SK-MEL-5 (cell line): Measurements from ENCODE around the gene SRRM1. TPM values are rescaled to one million over a fixed set of nuclear protein-coding genes. Genes with fewer than 3 reads are reported as not detected.
"Not testable (repeated sequence)": the region's sequence is repeated elsewhere in the genome, so short reads cannot be mapped to it uniquely, and the experiment has no call there.

ENCODE experiments used
- DNase-seq: peaks from one replicate; pipeline ENCODE4 v3.0.0-alpha.2; 2016; ENCODE audit warnings: low read depth, low spot score
- in situ Hi-C: cut with HindIII; loops from 2 replicates; pipeline ENCODE4 v1.10.0; 2016; ENCODE audit warnings: low sequenced_read_pairs, high pct_unique_total_duplicates, low pct_unique_long_range_greater_than_20kb
- total RNA-seq: library from RNA; depleted of rRNA; stranded (reverse); fragments of >200 nt; shearing (Covaris generic); gene quantifications from 2 replicates; pipeline ENCODE4 v1.2.3, GENCODE V29; 2014

The SRRM1 gene
- total RNA-seq, 1 experiment from 2014 or later: 17.3 TPM

DNA sequence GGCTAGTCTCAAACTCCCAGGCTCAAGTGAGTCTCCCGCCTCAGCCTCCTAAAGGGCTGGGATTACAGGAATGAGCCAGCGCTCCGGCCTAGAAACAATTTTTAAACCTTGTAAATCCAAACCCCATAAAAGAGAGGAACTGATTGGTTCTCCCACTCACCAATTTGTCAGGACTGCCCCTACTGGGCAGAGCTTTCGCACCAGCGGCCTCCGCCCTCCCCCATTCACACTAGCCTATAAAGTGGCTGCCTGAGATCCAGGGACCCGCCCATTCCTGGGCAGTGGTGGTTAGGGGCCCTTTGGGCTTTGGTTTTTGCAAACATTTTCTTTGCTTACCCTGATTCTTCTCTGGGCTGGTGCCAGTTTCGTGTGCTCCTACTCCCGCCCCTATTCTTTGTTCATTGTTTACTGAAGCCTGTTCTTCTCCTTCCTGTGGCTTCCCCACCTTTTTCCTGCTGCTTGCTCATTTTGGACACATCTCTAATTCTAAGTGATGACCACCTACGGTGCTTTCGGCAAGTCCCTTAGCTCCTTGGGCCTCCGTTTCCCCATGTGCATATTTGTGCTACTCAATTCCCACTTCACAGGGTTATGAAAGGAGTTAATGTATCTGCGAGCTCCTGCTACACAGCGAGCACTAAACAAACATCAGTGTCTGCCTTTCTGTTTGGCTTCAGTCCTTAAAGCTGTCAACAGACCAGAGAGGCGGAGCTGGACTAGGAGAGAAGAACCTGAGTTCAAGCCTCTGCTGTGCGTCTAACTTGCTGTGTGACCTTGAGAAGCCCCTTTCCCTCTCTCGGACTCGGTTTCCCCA is 62.4 kb downstream of the SRRM1 start:
- in situ Hi-C loops: no loop called here
- DNase-seq: peak; percentile 95

DNA sequence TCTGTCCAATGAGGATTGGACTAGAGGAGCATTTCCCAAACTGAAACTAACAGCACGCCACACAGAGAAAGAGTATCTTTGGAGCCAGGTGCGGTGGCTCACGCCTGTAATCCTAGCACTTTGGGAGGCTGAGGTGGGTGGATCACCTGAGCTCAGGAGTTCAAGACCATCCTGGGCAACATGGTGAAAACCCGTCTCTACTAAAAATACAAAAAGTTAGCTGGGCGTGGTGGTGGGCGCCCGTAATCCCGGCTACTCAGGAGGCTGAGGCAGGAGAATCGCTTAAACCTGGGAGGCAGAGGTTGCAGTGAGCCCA is 62.9 kb downstream of the SRRM1 start:
- DNase-seq, in situ Hi-C loops: not testable (repeated sequence)

DNA sequence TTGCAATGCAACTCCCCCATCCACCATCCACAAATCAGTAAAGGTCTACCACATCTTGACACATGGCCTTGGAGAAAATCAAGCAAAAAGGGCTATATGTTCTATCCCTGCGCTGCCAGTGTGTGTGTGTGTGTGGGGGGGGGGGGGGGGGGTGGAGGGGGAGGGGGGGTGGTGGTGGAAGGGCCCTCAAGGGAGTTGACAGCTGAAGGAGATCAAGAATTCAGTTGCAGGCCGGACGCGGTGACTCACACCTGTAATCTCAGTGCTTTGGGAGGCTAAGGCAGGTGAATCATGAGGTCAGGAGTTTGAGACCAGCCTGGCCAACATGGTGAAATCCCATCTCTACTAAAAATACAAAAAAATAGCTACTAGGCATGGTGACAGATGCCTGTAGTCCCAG is 64.6 kb downstream of the SRRM1 start:
- in situ Hi-C loops: no loop called here
- no peak for DNase-seq

DNA sequence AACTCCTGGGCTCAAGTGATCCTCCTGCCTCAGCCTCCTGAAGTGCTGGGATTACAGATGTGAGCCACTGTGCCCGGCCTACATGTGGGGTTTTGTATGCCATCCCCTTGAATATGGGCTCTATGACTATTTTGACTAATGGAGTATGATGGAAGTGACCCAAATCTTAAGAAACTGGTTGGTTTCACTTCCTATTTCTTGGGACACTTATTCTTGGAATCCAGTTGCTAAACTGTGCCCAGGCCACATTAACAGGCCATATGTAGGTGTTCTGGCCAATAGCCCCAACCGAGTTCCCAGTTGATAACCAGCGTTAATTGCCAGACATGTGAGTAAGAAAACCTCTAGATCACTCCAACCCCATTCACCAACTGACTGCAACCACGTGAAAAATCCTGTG is 65.8 kb downstream of the SRRM1 start:
- no peak for DNase-seq
- in situ Hi-C loops: no loop called here

DNA sequence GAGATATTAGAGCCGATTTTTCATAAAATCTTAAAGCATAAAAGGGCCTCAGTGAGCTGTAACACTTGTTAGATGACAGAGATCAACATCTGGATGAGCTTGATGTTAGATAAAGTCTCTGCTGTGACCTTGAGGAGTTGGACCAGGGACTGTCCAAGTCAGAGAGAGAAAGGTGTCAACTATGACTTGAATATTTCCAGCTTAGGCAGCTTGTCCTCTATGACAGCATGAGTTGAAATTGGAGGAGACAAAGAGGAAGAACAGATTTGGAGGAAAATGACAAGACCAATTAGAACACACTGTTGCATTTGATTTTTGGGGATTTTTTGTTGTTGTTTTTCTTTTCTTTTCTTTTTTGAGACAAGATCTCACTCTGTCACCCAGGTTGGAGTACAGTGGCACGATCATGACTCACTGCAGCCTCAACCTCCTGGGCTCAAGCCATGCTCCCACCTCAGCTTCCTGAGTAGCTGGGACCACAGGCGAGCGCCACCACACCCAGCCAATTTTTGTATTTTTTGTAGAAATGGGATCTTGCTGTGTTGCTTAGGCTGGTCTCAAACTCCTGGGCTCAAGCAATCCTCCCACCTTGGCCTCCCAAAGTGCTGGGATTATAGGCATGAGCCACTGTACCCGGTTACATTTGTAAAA is 66.8 kb downstream of the SRRM1 start:
- in situ Hi-C loops: no loop called here
- no peak for DNase-seq

DNA sequence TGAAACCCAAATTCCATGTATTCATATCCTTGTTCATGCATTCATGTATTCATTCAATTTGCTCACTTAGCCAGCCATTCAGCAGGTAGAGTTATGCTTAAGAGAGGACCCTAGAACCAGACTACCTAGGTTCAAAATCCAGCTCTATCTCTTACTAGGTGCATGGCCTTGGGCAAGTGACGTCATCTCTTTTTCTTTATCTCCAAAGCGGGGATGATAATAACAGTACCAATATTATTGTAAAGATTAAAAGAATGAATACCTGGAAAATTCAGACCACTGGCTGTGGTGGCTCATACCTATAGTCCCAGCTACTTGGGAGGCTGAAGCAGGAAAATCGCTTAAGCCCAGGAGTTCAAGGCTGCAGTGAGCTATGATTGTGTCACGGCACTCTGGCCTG is 68.2 kb downstream of the SRRM1 start:
- no peak for DNase-seq
- in situ Hi-C loops: no loop called here

DNA sequence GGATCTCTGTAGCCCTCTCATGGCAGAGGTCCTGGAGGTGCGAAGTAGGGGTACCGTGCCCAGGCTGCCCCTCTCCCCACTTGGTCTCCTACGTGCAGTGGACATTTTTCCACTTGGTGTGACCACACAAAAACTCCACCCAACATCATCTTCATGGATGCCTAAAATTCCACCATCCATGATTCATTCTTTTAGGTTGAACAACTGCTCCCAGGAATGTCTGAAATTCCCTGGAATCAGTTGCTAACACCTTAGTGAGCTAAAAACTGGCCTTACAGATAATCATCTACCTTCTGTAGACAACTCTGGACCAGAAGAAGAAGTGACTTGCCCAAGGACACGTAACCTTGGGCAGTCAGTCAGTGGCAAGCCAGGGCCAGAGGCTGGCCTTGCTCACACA is 70.1 kb downstream of the SRRM1 start:
- in situ Hi-C loops: no loop called here
- DNase-seq: no peak

DNA sequence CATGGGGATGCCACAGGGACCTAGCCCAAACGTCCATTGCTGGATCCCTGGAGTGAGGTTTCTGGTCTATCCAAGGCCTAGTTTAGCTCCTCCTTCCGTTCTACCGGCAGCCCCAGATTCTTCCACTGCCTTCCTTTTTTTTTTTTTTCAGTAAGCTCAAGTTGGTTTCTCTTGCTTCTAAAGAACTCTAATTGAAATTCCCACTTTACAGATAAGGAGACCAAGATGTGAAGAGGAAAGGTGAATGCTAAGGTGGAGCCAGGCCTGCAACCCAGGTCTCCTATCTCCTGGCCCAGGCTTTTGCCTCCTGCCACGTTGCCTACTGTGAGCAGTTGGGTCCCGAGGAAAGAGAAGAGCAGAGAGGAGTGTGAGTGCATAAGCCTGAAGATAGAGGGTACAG is 70.6 kb downstream of the SRRM1 start:
- in situ Hi-C loops: no loop called here

DNA sequence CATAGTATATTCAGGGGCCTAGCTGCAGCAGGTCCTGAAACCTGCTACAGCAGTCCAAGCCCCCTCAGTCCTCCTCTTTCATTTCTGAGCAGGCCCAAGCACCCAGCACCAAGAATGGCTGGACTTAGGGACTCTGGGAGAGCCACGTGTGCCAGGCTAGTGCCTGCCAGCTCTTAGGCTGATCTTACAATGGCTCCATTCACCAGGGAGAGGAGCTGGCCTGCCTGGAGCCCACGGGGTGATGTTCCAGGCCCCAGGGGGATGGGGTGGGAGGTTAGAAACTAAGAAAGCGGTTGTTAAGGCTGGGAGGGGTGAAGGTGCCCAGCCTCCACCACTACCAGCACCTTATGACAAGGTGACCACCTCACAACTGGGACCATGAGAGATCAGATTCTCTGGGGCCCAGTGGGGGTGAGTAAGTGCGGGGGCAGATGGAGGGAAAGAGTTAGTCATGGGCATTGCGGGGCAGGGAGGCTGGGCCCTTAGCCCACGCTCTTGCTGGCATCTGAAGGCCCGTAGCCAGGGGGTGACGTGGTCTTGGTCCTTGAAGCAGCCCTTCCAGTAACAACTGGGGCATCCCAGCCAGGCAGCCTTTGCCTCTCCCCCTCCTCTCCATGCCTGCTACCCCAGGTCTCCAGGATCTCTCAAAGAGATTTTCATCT is 71.9 kb downstream of the SRRM1 start:
- peak; percentile 95 for DNase-seq
- in situ Hi-C loops: no loop called here

More for the DNA sequence above, 70.6 kb downstream of the SRRM1 start:
- no peak for DNase-seq

DNA sequence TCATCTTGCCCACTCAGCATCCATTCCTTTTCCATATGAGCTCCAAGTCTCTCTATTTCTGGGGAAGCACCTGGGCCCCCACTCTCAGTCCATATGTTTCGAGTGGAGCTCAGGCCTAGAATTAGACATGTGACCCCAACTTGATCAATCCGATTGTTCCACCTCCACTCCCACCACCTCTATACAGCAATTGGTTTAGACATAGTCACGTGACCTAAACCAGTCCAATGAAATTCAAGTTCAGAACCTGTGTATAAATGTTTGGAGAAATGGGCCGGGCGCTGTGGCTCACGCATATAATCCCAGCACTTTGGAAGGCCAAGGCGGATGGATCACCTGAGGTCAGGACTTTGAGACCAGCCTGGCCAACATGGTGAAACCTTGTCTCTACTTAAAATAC is 72.6 kb downstream of the SRRM1 start:
- DNase-seq: no peak
- in situ Hi-C loops: no loop called here

DNA sequence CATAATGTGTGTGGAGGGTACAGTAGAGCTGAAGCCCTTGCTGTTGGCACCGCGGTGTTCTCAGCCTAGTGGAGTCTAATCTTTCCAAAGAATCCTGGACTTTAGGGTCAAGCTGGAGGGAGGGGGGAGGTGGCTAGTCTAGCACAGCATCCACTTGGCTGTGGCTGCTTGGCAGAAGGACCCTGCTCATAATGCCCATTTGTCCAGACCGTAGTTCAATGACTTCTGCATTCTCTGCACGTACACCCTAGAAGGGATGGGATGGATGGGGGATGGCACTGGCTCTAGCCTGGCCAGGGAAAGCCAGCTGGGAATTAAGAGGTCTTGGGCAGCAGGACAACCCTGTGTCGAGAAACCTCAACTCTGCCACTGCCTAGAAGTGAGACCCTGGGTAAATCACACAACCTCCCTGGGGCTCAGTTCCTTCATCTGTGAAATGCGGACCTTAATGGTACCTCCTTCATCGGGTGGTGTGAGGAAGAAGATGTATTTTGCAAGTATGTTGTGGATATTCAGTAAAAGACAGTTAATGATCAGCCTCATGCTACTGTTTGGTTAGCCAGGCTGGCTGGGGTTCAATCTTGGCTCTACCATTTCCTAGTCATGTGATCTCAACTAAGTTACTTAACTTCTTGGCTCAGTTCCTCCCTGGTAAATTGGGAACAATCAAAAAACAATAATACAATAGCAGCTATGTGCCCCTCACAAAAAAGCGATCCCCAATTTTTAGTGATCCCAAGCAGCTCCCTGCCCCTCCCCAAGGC is 75.0 kb downstream of the SRRM1 start:
- in situ Hi-C loops: no loop called here
- no peak for DNase-seq

DNA sequence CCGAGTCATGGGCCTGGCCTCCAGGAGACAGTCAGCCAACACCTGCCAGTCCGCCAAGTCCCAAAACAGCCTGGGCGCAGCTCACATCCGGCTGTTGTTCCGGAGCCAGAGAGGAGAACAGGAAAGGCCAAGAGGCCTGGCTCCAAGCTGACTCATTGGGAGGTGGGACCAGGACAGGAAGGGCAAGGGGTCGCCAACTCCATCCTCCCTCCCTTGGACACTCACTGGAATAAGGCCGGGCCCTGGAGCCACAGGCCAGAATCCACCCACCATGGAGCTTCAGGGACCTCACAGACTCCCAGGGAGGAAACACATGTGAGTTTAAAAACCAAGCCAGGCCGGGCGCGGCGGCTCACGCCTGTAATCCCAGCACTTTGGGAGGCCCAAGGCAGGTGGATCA is 77.0 kb downstream of the SRRM1 start:
- DNase-seq: no peak
- in situ Hi-C loops: no loop called here

DNA sequence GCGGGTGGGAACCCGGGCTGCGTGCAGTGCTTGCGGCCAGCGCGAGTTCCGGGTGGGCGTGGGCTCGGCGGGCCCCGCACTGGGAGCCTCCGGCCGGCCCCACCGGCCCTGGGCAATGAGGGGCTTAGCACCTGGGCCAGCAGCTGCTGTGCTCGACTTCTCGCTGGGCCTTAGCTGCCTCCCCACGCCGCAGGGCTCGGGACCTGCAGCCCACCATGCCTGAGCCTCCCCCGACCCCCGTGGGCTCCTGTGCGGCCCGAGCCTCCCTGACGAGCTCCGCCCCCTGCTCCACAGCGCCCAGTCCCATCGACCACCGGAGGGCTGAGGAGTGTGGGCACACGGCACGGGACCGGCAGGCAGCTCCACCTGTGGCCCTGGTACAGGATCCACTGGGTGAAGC is 78.4 kb downstream of the SRRM1 start:
- DNase-seq: no peak
- in situ Hi-C loops: no loop called here

DNA sequence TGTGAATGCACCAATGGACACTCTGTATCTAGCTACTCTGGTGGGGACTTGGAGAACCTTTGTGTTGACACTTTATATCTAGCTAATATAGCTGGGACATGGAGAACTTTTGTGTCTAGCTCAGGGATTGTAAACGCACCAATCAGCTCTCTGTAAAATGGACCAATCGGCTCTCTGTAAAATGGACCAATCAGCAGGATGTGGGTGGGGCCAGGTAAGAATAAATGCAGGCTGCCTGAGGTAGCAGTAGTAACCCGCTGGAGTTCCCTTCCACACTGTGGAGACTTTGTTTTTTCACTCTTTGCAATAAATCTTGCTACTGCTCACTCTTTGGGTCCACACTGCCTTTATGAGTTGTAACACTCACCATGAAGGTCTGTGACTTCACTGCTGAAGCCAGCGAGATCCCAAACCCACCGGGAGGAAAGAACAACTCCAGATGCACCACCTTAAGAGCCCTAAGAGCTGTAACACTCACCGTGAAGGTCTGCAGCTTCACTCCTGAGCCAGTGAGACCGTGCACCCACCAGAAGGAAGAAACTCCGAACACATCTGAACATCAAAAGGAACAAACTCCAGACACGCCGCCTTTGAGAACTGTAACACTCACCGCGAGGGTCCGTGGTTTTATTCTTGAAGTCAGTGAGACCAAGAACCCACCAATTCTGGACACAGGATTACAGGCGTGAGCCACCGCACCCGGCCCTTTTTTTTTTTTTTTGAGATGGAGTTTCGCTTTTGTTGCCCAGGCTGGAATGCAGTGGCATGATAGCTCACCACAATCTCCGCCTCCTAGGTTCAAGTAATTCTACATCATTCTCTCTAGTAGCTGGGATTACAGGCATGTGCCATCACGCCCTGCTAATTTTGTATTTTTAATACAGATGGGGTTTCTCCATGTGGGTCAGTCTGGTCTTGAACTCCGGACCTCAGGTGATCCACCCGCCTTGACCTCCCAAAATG is 79.3 kb downstream of the SRRM1 start:
- in situ Hi-C loops: not testable (repeated sequence)

More for the DNA sequence above, 79.3 kb downstream of the SRRM1 start:
- DNase-seq: not testable (repeated sequence)
